ENCODE results near the gene ASB1.

GRCh38 chr2:238469155-238469554, 42.4 kb downstream of the ASB1 start:
- TF ChIP-seq CTCF (IDR thresholded peaks at IDR 0.05; ENCODE audit: insufficient read depth, low read length, poor library complexity, severe bottlenecking) = no peak
- TF ChIP-seq EZH2phosphoT487 (conservative IDR thresholded peaks at IDR 0.05; ENCODE audit: low read length) = no peak

Measured in SU-DHL-6 (cell line).